Vein endothelial cell (primary cell): ENCODE measurements around the gene EVL. TPM values are rescaled to one million over a fixed set of nuclear protein-coding genes. Genes with fewer than 3 reads are reported as not detected.

Source experiments
- small RNA-seq: library from RNA; depleted of rRNA; stranded (forward); fragments of <200 nt; gene quantifications from one replicate; pipeline ENCODE3, GENCODE V24; 2012
- total RNA-seq: library from RNA; depleted of rRNA; stranded (reverse); fragments of >200 nt; gene quantifications from 2 replicates; pipeline ENCODE4 v1.2.3, GENCODE V29; 2012

The EVL gene
- total RNA-seq: 16.0 and 27.4 TPM in 2 replicates

GRCh38 chr14:100065111-100065871 lies at the start of gene EVL:
EVL (plus strand) TSS chr14:100065422; CDS start chr14:100065501, 79 bp downstream.

GRCh38 chr14:100159094-100159864 lies 94.1 kb downstream of the EVL start, which contains the start of gene DEGS2:
DEGS2 (minus strand) TSS chr14:100159645; CDS start chr14:100159587, 58 bp downstream.

Small RNA genes within 50 kb of the gene (small RNA-seq; reads per million reads assigned to genes)
- not detected for gene MIR151B
- 2,177 reads per million, percentile 100 among the genes with 10 or more reads in this experiment for gene MIR342

Other genes starting within 250 kb of the EVL start
- under 0.01 and 0.10 TPM in 2 replicates for gene DEGS2, start 94.2 kb downstream of the EVL start, total RNA-seq
- gene YY1, start 173.7 kb downstream of the EVL start, total RNA-seq: 53.2 and 57.6 TPM in 2 replicates
- 65.2 and 94.1 TPM in 2 replicates for gene SLC25A29, start 241.0 kb downstream of the EVL start, total RNA-seq